Pancreas (tissue), 10 donors: ENCODE data around the gene SGTB. TPM values are rescaled to one million over a fixed set of nuclear protein-coding genes. Genes with fewer than 3 reads are reported as not detected.

Experiments used
- ATAC-seq, 4 donors: fragments of 200-7000 bp; cut with Tn5 transposase; one replicate each; pipeline versions ENCODE4 v1.8.0 to v1.9.1; 2020; ENCODE audit warnings: mild to moderate bottlenecking in 4 of 4, moderate library complexity in 4 of 4
- DNase-seq, 6 donors: peaks; one replicate each; pipeline ENCODE4 v3.0.0-alpha.2; 2020
- FAIRE-seq: peaks from 2 replicates; lab custom pipeline; 2012; peaks lifted over from hg19 to GRCh38; lab: Jason Lieb, UNC
- H3K27ac ChIP-seq, 4 donors: fragments of 200-600 bp; sonication (generic); 1 replicate in 3 of 4; 2 replicates in 1 of 4; pipeline versions ENCODE4 v1.5.0 to v1.8.0; 2020
- H3K27me3 ChIP-seq, 4 donors: fragments of 200-600 bp; one replicate each; pipeline ENCODE4 v1.8.0; 2021
- H3K36me3 ChIP-seq, 3 donors: fragments of 200-600 bp; sonication (generic) in 1 of 3; one replicate each; pipeline versions ENCODE4 v1.5.0 to v1.8.0; 2020 to 2021
- H3K4me1 ChIP-seq, 3 donors: fragments of 200-600 bp; one replicate each; pipeline ENCODE4 v1.8.0; 2021
- H3K4me3 ChIP-seq, 4 donors: fragments of 200-600 bp; sonication (generic) in 2 of 4; one replicate each; pipeline versions ENCODE4 v1.5.0 to v1.8.0; 2020 to 2021
- H3K9me3 ChIP-seq, 4 donors: fragments of 200-600 bp; one replicate each; pipeline ENCODE4 v1.8.0; 2021
- CTCF ChIP-seq, 4 donors: fragments of 200-600 bp; sonication (generic) in 3 of 4; IDR thresholded peaks; one replicate each; pipeline versions ENCODE4 v1.5.0 to v1.8.0; 2021; ENCODE audit warnings: antibody characterized with exemption in 4 of 4
- WGBS, 2 donors: extraction: QIAGEN DNeasy Blood & Tissue Kit; methylation state at CpG; one replicate each; pipeline ENCODE4 v1.1.7; 2013; 5-methylcytosine and 5-hydroxymethylcytosine counted together
- intact Hi-C, 3 donors: fragments of 100-400 bp; cut with DNase I; formaldehyde crosslinking; loops; one replicate each; pipeline versions ENCODE4 v1.11.1 to v1.14.2; 2022
- polyA plus RNA-seq, 2 donors: library from polyadenylated mRNA; stranded (reverse); fragments of 200-250 nt; gene quantifications; one replicate each; pipeline ENCODE4 v1.2.3, GENCODE V29; 2013
- total RNA-seq, 6 donors: library from RNA; stranded (reverse); fragmentation: NEBNext Ultra II Directional in 4 of 6; extraction: Animal tissue kit (Norgen Biotek cat#: 25700) in 4 of 6; gene quantifications; one replicate each; pipeline versions ENCODE4 v1.2.1 to v1.2.4, GENCODE V29; 2021 to 2023
- donor health status: healthy with polysubstance abuse.
- donor health status: DM: no; HTN: no; CAD: no; lungs with moderate emphysema.
- donor health status: DM: no; HTN: no; CAD: no.
- donor health status: control.
- donor health status: control.
- donor health status: Bipolar disorder and iron deficiency.
- donor health status: DM: yes; HTN: yes; CAD: no.
- donor health status: DM: no; HTN: no; CAD: no.
- donor health status: DM: no; HTN: no; CAD: no.
- donor health status: DM: yes; HTN: yes; CAD: no.

SGTB gene
- total and polyA plus RNA-seq, 8 donors = 0.84 to 3.8 (median 2.0) TPM

- DNase-seq (no peak), ATAC-seq (no peak), FAIRE-seq (no peak)
- H3K9me3 ChIP-seq = no peaks in the 10 kb centered on the region
- H3K27ac ChIP-seq = no peak overlapping the region
- H3K27me3 ChIP-seq = no peaks in the 10 kb centered on the region
- no peak overlapping the region for H3K4me3 ChIP-seq
- H3K4me1 ChIP-seq = peaks cover 0 to 4% (median 4%) of the 10 kb centered on the region in 3 donors
- no peak for TF ChIP-seq CTCF (IDR thresholded peaks at IDR 0.05)
- intact Hi-C loops = no loop called here
- no peaks in the 10 kb centered on the region for H3K36me3 ChIP-seq
Measured at GRCh38 chr5:65718576-65719310, 3.2 kb downstream of the SGTB start.

GRCh38 chr5:65708145-65708544 lies 13.8 kb downstream of the SGTB start:
- DNase-seq (no peak), FAIRE-seq (no peak), ATAC-seq (no peak)
- H3K9me3 ChIP-seq = no peaks in the 10 kb centered on the region
- no peaks in the 10 kb centered on the region for H3K4me1 ChIP-seq
- H3K27me3 ChIP-seq = no peaks in the 10 kb centered on the region
- H3K36me3 ChIP-seq = no peaks in the 10 kb centered on the region
- no peak for TF ChIP-seq CTCF (IDR thresholded peaks at IDR 0.05)
- WGBS, 2 donors = 92 to 97% methylated on average over 4 of the region's 4 CpGs
- H3K4me3 ChIP-seq = no peak overlapping the region
- H3K27ac ChIP-seq = no peak overlapping the region
- intact Hi-C loops = no loop called here

GRCh38 chr5:65707663-65708062 lies 14.2 kb downstream of the SGTB start:
- ATAC-seq = no peak
- H3K4me3 ChIP-seq = no peak overlapping the region
- H3K36me3 ChIP-seq = no peaks in the 10 kb centered on the region
- DNase-seq = no peak
- H3K4me1 ChIP-seq = no peaks in the 10 kb centered on the region
- no peak for FAIRE-seq
- H3K27me3 ChIP-seq = no peaks in the 10 kb centered on the region
- WGBS, 2 donors = 93 to 94% methylated on average over 4 of the region's 4 CpGs
- TF ChIP-seq CTCF (IDR thresholded peaks at IDR 0.05) = no peak
- intact Hi-C loops = no loop called here
- H3K9me3 ChIP-seq = no peaks in the 10 kb centered on the region
- H3K27ac ChIP-seq = no peak overlapping the region

- no peak for TF ChIP-seq CTCF (IDR thresholded peaks at IDR 0.05)
- no peaks in the 10 kb centered on the region for H3K9me3 ChIP-seq
- ATAC-seq (no peak), DNase-seq (no peak), FAIRE-seq (no peak)
- H3K4me1 ChIP-seq = no peaks in the 10 kb centered on the region
- intact Hi-C loops = no loop called here
- H3K4me3 ChIP-seq = no peak overlapping the region
- WGBS, 2 donors = 88 to 89% methylated on average over 2 of the region's 2 CpGs
- no peaks in the 10 kb centered on the region for H3K36me3 ChIP-seq
- no peak overlapping the region for H3K27ac ChIP-seq
- no peaks in the 10 kb centered on the region for H3K27me3 ChIP-seq
Measured at GRCh38 chr5:65704621-65705239, 17.2 kb downstream of the SGTB start.

GRCh38 chr5:65702036-65702435 lies 19.9 kb downstream of the SGTB start:
- H3K36me3 ChIP-seq = no peaks in the 10 kb centered on the region
- intact Hi-C loops = no loop called here
- WGBS, 2 donors = 92 to 93% methylated on average over 3 of the region's 3 CpGs
- H3K9me3 ChIP-seq = no peaks in the 10 kb centered on the region
- H3K27me3 ChIP-seq = no peaks in the 10 kb centered on the region
- H3K4me3 ChIP-seq = no peak overlapping the region
- H3K27ac ChIP-seq = no peak overlapping the region
- FAIRE-seq (no peak), DNase-seq (no peak), ATAC-seq (no peak)
- TF ChIP-seq CTCF (IDR thresholded peaks at IDR 0.05) = no peak
- no peaks in the 10 kb centered on the region for H3K4me1 ChIP-seq
